Endothelial cell of umbilical vein (primary cell): ENCODE data around the gene CD164L2.
"Not testable (repeated sequence)": the region's sequence is repeated elsewhere in the genome, so short reads cannot be mapped to it uniquely, and the experiment has no call there.

Experiments
- CTCF ChIP-seq, 2 donors: IDR thresholded peaks; 1 replicate in 1 of 2; 2 replicates in 1 of 2; pipeline ENCODE4 v1.5.1; 2011; ENCODE audit warnings: low read length in 2 of 2, mild to moderate bottlenecking in 2 of 2, moderate library complexity in 2 of 2, control low read depth in 1 of 2, inconsistent platforms in 1 of 2, low read depth in 1 of 2; ENCODE audit not compliant: insufficient read depth in 1 of 2; ENCODE audit errors: extremely low read depth in 1 of 2
- EZH2 ChIP-seq: IDR thresholded peaks from 2 replicates; pipeline ENCODE4 v1.6.1; 2012; ENCODE audit warnings: borderline replicate concordance, low read depth, mild to moderate bottlenecking, moderate library complexity, low read length, inconsistent platforms; ENCODE audit not compliant: severe bottlenecking
- JUN ChIP-seq: IDR thresholded peaks from 2 replicates; pipeline ENCODE4 v1.6.1; 2011; ENCODE audit warnings: borderline replicate concordance, low read depth; ENCODE audit not compliant: insufficient read length, insufficient read depth
- POLR2A ChIP-seq: IDR thresholded peaks from 2 replicates; pipeline ENCODE4 v1.6.1; 2012; ENCODE audit warnings: low read depth, mild to moderate bottlenecking, control low read depth, low read length
- POLR2AphosphoS5 ChIP-seq: IDR thresholded peaks from 2 replicates; pipeline ENCODE4 v1.6.1; 2012; ENCODE audit warnings: low read depth, mild to moderate bottlenecking, control low read depth, low read length, moderate library complexity; ENCODE audit not compliant: insufficient read depth

- TF ChIP-seq CTCF (IDR thresholded peaks at IDR 0.05; ENCODE audit: extremely low read depth in 1 of 2, insufficient read depth in 1 of 2, low read depth in 1 of 2, low read length in 2 of 2); POLR2A; JUN; POLR2AphosphoS5; EZH2: not testable (repeated sequence)
These were observed 49.6 kb upstream of the CD164L2 start for GRCh38 chr1:27432725-27433124.
